Measurements from ENCODE around the gene MKLN1.
"Not testable (repeated sequence)": the region's sequence is repeated elsewhere in the genome, so short reads cannot be mapped to it uniquely, and the experiment has no call there.

MKLN1 gene

GRCh38 chr7:131320603-131321002 lies 7.1 kb upstream of the MKLN1 start:
- no peak for DNase-seq

DNA sequence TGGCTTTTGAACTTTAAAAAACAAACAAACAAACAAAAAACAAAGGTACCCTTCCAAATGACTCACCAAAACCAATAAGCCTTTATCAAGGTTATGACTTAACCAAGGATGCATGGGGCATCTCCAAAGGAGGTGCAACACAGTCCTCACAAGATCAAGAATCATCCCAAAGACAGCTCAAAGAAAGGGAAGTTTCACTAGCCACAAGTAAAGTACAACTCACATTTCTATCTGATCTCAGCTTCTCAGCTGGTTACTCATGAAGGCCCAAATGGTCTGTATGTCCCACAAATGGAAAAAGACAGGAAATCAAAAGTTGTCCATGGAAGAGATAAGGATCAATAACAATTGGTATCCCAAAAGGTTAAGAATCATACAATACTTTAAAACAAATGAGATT lies 6.0 kb upstream of the MKLN1 start:
- no peak for DNase-seq

- DNase-seq: no peak
These were observed 5.6 kb upstream of the MKLN1 start for GRCh38 chr7:131322061-131322460.

DNA sequence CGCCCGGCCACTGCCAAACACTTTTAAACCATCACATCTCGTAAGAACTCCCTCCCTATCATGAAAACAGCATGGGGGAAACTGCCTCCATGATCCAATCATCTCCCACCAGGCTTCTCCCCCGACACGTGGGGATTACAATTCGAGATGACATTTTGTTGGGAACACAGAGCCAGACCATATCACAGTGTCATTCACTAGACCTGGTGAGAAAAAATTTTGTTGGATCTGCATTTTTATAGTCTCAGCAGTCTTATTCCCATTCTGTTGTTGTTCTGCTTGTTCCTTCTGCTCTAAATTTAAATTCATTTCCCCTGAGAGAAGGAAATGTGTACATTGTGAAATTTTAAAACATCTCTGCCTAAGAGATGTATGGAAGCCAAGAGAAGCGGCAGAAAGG lies 4.8 kb upstream of the MKLN1 start:
- no peak for DNase-seq

- DNase-seq: no peak
These were observed 2.4 kb upstream of the MKLN1 start for GRCh38 chr7:131325179-131325840.

DNA sequence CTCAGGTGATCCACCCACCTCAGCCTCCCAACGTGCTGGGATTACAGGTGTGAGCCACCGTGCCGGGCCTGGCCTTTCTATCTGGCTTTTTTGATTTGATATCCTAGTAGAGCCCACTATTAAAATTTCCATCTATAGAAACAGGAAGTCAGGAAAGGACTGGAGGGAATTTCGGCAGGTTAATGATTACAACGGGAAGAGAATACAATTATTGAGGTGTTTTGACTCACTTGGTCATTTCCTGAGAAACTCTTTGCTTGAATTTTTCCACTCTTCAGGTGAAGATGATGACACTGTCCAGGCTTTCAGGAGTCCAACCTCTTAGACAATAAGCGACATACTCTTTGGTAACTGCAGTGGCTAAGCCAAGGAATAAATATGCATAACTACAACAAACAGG lies 1.1 kb upstream of the MKLN1 start:
- no peak for DNase-seq

DNA sequence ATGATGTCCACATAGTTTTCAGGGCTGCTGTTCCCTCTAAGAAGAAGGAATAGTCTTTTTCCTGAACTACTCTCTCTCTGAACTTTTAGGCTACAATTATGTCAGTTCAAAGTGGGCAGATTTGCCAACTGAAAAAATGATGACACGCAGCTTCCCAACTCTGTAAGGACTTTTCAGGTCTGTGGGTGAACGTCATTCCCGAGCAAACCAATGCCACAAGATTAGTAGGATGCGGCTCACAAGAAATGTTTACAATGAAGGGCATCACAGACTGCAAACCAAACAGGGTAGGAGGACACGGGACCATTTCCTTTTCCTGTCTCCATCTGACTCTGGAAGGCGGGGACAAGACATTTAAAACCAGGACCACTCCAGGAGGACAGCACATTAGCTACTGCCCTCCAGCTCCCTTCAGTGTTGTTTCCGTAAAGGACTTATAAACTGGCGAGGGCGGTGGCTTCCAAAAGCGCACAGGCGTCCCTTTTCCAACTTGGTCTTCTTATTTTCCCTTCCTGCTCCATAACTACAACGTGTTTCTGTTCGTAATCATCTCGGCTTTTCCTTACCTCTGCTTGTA lies 539 bp upstream of the MKLN1 start:
- DNase-seq: peak; percentile 52

DNA sequence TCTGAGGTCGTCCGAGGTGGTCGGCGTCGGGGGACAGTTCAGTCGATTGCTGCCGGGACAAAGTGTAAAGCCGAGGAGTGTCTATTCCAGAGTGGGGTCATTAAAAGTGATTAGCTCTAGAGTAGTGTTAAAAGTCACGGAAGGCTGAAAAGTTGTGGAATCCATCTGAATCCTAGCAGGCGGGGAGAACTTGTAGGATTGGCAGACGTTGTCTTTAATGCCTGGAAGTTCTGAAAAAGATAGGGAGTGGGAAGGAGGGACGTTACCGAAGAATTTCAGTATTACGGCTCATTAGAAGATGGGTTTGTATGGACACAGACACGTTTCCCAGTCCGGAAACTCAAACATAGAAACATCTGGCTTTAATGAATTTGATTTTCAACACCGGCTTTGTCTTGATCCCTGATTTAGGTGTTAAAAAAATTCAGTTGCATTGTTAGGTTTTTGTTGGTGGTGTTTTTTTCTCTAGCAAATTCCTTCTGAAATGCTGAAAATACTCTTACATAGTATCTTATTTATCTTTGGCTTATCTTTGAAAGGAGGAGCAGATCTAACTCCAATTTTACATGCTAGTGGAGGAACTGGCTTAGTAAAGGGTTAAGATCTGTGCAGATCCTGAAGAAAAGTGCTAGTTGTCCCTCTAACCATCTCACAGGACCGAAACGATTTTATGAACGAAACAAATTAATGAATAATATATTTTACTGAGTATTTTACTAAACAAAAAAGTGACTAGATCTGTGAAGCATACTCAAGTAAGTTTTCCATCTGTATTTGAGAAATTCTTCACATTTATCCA lies 900 bp downstream of the MKLN1 start:
- no peak for DNase-seq

DNA sequence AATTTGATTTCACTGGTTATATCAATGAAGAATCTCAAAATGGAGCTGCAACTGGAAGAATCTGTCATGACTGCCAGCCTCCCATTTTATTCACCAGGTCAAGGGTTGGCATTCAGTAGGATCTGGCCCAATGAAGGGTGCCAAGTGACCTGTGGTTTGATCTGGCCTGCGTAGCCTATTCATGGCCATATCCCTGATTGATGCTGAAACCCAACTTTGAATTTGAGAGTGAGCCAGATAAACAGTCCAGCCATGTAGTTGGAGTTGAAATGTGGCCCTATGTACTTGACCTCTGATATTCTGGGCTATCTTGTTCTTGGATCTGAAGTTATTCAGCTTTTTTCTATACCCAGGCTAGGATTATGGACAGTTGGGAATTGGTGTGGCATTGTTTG lies 1.5 kb downstream of the MKLN1 start:
- DNase-seq: no peak

DNA sequence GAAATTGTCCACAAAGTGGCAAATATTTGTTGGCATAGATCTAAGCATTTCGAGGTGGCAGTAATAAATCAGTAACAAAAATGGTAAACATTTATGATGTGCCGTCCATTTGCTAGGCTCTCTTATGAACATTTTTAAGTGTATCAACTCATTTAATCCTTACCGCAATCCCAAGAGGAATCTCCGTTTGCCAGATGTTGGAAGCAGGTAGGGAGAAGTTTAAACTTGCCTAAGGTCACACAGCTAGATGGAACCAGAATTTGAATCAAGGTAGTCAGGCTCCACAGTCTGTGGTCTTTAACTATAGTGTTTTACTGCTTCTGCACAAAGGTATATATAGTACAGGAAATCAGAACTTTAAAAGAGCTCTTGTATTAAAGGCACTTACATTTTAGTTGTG lies 2.6 kb downstream of the MKLN1 start:
- no peak for DNase-seq

GRCh38 chr7:131331806-131332205 lies 4.1 kb downstream of the MKLN1 start:
- no peak for DNase-seq

DNA sequence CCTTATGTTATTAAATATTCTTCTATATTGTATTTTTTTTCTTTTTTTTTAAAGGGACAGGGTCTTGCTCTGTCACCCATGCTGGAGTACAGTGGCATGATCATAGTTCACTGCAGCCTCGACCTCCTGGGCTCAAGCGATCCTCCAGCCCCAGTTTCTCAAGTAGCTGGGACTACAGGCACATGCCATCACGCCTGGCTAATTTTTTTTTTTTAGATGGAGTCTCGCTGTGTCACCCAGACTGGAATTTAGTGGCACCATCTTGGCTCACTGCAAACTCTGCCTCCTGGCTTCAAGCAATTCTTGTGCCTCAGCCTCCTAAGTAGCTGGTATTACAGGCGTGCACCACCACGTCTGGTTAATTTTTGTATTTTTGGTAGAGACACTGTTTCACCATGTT lies 5.1 kb downstream of the MKLN1 start:
- not testable (repeated sequence) for DNase-seq

GRCh38 chr7:131335639-131336381 lies 8.1 kb downstream of the MKLN1 start:
- no peak for DNase-seq

DNA sequence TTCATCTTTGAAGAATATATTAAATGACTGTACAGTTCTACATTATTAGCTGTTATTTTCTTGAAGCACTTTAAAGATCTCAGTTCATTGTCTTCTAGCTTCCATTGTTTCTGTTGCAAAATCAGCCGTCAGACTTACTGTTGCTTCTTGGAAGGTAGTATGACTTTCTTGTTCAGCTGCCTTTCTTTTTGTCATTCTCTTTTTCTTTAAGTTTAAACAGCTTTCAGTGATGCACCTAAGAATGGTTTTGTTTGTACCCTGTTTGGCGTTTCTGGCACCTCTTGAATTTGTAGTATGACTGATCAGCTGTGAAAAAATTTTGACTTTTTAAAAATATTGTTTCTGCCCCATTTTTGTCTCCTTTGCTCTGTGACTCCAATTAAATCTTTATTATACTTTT lies 9.3 kb downstream of the MKLN1 start:
- no peak for DNase-seq

- no peak for DNase-seq
These were observed 10.5 kb downstream of the MKLN1 start for GRCh38 chr7:131338173-131338572.

GRCh38 chr7:131338691-131339390 lies 11.2 kb downstream of the MKLN1 start:
- DNase-seq: no peak

DNA sequence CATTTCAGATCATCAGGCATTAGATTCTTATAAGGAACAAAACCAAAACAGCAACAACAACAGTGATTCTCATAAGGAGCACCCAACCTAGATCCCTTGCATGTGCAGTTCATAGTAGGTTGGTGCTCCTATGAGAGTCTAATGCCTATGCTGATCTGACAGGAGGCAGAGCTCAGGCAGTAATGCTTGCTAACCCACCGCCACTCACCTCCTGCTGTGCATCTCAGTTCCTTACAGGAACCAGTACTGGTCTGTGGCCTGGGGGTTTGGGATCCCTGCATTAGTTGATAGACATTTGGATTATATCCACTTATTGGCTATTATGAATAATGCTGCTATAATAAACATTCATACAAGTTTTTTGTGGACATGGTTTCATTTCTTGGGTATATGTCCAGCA lies 14.0 kb downstream of the MKLN1 start:
- DNase-seq: no peak

GRCh38 chr7:131342864-131343442 lies 15.3 kb downstream of the MKLN1 start:
- no peak for DNase-seq

DNA sequence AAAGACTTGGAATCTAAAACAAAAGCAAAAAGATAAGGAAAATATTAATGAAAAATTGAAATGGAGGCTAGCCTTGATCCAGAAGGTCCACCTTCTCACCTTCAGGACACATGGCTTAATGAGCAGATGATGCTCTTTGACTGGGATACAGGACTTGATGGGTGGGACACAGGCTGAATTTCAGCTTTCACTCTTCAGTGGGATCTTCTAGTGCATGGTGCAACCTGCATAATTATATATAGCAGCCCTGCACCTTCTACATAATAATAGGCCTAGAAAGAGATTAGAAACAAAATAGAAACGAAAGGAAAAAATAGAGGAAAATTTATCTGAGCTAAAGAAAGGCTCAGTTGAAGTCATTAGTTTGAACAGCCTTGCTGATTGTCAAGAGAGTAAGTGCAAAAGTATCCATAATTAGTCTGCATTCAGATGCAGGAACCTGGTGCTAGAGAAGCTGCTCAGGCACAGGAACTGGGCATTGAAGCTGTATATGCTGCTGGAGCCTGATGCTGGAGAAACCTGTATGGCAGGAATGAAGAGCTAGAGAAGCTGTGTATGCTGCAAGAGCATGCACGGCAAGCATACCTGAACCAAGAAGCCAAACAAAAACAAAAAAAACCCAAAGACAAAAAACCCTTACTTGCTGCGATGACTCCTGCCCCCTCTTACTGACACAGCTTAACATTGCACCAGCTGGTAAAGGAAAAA lies 19.4 kb downstream of the MKLN1 start:
- peak; percentile 16 for DNase-seq

- DNase-seq: no peak
These were observed 24.4 kb downstream of the MKLN1 start for GRCh38 chr7:131352032-131352431.

GRCh38 chr7:131354390-131354789 lies 26.7 kb downstream of the MKLN1 start:
- no peak for DNase-seq
